GM21528 (cell line): ENCODE results near the gene UBE2E1.
"Not testable (repeated sequence)": the region's sequence is repeated elsewhere in the genome, so short reads cannot be mapped to it uniquely, and the experiment has no call there.

Experiments used
- ATAC-seq: cut with Tn5 transposase; IDR thresholded peaks from one replicate; pipeline ENCODE4 v1.9.1; 2021; ENCODE audit warnings: mild to moderate bottlenecking, moderate library complexity; ENCODE audit not compliant: unreplicated experiment, low FRiP score

Gene UBE2E1

DNA sequence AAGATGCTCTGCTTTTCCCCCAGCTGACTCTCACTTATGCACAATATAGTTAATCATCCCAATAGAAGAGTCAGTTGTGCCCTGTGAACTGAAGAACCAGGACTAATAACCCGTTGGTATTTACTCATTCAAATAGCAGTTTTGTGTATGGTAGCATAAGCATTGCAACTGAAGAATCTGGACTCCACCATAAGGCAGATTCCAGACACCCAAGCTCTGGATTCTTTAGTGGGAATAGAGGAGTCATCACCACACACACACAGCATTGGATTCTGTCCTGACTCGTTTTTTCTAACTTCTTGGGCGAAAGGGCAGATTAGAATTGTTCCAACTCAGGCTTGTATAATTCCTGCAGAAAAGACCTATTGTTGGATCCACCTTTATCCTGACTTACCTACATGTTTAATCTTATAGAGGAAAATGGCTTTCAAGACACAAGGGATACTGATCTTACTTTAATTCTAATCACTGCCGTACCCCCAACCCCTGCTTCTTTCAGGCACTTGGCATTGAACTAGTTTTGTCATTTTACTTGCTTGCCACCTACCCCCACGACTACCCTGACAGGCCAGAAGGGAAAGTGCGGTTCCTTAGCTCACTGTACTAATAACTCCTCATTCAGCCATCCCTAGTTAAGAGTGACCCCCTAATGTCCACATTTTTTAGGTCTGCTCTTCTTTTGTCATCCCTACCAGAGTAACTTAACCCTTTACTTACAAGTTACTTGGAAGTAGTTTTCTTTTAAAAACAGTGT, 68.8 kb downstream of the UBE2E1 start:
- ATAC-seq, result no peak

DNA sequence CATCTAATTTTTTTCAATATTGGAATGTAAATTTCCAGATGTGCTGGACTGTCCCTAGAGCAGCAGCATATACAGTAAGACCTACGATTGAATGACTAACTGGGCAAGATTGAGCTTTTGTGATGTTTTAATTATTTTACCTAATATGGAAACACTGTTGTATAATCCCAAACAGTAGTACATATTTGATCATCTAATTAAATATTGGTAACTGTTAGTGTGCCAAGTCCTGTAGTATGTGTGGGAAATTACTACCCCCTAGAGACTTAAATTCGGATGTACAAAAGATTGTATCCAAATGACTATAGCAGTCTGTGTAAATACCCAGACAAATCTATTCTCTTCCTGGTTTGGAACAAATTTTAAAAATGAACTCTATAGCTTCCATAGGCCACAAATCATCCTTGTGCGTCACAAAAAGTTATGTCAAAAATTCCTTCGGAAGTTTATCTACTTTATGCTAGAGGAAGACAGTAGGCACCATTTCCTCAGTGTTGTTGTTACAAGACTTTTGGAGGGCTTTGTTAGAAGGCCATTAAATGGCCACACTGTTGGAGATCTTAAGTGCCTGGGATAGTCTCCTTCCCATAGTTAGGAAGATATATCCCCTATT, 69.5 kb downstream of the UBE2E1 start:
- ATAC-seq, result no peak

DNA sequence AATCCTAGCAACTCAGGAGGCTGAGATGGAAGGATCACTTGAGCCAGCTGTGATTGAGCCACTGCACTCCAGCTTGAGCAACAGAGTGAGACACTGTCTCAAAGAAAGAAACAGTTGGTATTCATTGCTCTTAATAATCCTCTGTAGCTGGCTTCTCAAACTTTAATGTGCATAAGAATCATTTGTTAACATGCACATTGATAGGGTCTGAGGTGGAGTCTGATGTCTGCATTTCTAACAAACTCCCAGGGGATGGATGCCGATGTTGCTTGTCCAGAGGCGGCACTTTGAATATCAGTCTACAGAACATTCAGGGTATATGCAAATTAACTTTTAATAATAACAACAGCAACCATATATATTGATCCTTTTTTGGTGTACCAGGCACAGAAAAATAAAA, 71.2 kb downstream of the UBE2E1 start:
- ATAC-seq, result no peak

DNA sequence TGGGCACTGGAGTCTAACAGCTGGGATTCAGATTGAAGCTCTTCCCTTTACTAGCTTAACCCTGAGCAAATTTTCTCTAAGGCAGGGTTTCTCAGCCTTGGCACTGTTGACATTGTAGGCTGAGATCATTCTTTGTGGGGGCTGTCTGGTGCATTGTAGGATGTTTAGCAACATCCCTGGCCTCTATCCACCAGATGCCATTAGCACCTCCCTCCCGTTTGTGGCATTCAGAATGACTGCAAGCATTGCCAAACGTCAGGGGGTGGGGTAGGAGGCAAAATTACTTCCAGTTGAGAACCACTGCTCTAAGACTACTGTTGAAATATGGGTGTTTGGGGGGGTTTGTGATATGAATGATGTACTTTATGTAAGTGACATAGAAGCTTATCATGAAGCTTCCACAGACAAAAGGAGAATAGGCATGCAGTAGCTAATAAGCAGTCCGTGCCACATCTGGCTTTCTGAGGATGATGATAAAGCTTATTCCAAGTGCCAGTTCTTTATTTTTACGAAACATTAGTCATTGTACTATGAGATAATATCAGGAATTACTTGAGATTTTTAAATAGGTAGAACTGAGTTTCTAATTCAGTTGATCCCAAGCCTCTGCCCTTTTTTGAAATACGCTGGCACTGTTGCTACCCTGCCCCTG, 71.7 kb downstream of the UBE2E1 start:
- no peak for ATAC-seq

DNA sequence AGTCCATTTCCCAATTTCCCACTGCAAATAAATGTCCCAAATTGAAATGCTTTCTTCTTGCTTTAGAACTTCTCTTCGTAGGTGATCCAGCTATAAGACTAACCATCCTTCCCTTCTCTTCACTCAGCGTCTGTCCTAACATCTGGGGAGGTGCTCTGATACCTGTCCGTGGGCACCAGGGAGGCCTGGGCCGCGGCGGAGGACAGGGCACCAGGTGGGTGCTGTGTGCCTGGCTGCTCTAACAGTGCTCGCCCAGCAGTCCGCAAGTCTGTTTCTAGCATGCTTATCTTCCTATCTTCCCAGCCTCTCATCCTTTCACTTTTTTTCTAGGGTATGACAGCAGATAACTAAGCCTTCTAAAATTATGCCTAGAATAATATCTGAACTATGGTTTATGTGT, 73.7 kb downstream of the UBE2E1 start:
- no peak for ATAC-seq

DNA sequence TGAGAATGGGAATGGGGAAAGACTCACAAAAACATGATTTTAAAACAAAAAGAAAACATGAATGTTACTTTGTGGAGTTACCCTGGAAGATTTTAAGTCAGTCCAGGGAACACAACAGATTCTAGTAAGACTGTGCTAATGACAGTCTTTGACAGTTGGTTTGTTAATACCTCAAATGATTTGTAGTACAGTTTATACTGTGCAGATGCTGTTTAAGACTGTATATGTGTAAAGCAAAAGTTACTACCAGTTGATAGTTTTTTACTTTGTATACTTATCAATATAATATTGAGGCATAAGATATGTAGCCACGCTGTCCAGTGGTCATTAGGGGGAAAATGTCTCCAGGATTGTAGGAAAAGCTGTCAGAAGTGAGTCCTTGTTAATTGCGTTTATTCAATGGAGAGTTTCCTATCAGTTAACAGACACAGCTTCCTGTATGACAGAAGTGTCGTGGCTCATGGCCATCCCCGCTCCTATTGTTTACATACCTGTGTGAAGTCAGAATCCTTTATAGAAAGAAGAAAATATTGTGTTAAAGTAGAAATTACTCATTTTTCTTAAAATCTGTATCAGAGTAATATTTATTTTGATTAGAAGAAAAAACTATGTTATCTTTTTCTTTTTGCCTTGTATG, 75.1 kb downstream of the UBE2E1 start:
- no peak for ATAC-seq

DNA sequence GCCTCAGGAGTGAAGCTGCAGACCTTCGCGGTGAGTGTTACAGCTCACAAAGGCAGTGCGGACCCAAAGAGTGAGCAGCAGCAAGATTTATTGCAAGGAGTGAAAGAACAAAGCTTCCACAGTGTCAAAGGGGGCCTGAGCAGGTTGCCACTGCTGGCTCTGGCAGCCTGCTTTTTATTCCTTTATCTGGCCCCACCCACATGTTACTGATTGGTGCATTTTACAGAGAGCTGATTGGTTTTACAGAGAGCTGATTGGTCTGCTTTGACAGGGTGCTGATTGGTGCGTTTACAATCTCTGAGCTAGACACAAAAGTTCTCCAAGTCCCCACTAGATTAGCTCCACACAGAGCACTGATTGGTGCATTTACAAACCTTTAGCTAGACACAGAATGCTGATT, 76.2 kb downstream of the UBE2E1 start:
- ATAC-seq, result not testable (repeated sequence)

DNA sequence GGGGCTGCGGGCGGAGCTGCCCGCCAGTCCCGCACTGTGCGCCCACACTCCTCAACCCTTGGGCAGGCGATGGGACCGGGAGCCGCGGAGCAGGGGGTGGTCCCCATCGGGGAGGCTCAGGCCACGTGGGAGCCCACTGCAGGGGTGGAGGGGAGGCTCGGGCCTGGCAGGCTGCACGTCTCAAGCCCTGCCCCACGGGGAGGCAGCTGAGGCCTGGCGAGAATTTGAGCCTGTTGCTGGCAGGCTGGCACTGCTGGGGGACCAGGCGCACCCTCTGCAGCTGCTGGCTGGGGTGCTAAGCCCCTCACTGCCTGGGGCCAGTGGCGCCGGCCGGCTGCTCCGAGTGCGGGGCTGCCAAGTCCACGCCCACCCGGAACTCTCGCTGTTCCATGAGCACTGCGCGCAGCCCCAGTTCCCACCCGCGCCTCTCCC, 76.7 kb downstream of the UBE2E1 start:
- no peak for ATAC-seq

DNA sequence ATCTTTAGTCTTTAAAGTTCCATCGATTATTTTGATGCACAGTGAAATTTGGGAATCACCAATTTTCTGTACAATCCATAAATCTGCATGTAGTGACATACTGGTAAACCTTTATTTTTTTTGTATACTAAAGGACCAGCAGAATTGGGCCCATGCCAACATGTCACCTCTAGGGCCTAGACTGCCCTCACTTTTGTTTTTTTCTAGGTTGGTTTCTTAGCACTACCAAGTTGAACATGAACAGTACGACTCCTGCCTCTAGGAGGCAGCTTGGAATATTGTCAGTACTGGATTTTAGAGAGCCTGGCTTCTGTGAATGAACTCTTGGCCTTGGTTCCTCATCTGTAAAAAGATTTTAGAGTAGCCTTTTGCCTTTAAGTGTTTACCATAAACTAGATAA, 78.7 kb downstream of the UBE2E1 start:
- ATAC-seq, result no peak

DNA sequence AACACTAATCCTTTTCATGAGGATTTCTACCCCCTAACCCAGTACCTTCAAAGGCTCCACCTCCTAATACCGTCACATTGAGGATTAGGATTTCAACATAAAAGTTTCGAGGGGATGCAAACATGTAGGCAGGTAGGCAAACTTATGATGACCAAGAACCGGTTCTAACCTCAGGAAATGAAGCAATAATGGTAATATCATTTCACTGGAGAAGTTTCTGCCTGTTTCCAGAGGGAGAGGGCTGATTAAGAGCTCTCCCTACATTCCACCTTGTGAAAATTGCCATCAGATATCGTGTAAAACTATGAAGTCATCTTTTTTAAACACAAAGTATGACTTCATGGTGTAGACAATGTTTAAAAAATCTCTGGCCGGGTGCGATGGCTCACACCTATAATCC, 79.5 kb downstream of the UBE2E1 start:
- no peak for ATAC-seq

DNA sequence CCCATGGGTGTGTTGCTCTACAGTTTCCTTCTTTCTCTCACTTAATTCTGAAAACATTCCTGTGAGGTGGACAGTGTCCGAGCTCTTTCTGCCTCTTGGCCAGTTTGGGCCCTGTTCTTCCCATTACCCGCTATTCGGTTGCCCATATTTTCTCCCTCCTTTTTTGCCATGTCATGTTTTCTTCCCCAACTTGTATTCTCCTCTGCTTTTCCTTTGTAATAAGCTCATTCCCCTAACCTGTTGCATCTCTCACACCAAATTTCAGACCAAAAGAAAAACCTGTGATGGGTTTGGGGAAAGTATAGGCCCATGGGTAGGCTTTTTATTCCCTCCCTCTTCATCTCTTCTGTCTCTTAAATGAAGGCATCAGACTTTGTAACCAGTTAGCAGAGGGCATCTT, 80.6 kb downstream of the UBE2E1 start:
- no peak for ATAC-seq

DNA sequence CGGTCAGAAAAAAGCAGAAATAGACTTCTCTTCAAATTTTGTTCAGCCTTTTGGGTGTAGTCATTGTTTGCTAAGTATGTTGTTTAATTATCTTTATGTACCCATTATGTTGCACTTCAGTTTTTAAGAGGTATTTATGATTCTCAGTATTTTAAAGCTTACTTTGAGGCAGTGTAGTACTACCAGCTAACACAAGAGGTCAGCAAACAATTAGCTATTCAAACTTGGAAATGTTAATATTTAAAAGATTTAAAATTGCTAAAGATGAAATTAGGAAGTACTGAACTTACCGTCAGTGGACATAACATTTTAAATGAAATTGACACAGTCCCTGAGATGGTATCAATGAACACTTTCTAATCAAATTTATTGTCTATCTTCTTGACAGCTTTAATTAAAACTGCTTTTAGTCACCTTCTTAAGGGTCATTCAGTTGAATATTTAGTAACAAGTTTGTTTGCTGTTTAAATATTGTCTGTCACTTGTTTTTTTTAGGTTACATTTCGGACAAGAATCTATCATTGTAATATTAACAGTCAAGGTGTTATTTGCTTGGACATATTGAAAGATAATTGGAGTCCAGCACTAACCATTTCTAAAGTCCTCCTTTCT, 83.0 kb downstream of the UBE2E1 start:
- ATAC-seq, result no peak

DNA sequence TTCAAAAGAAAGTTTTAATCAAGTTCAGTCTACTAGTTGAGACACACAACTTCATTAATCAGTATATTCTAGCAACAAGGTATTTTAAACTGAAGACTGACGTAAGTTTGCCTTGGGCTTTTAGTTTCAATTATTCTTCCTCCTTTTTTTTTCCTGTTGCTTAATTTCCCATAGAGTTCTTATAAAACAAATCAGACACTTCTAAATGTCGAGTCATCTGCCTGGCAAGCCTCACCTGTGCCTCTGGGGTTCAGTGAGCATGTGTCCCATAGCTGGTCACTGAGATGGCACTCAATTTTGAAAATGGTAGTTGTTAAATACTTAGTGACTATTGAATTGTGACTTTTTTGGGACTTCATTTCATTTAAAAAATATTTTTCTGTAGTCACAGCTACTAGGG, 83.6 kb downstream of the UBE2E1 start:
- ATAC-seq, result no peak

DNA sequence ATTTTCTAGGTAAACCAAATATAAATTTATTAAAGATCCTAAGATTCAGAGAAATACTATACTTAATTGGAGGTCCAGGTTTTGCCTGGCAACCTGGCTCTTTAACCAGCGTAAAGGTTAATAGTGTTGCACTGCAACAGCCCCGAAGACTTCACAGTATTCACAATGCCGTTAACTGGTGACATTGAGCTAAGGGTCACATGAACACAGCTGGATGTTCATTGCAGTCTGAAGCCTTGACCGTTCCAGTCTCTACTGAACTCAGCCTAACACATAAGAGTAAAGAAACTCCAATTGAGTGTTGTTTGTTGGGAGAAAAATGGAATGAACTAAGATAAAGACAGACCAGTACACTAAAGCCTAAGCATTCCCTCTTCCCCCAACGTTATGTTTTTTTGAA, 84.2 kb downstream of the UBE2E1 start:
- ATAC-seq, result no peak

DNA sequence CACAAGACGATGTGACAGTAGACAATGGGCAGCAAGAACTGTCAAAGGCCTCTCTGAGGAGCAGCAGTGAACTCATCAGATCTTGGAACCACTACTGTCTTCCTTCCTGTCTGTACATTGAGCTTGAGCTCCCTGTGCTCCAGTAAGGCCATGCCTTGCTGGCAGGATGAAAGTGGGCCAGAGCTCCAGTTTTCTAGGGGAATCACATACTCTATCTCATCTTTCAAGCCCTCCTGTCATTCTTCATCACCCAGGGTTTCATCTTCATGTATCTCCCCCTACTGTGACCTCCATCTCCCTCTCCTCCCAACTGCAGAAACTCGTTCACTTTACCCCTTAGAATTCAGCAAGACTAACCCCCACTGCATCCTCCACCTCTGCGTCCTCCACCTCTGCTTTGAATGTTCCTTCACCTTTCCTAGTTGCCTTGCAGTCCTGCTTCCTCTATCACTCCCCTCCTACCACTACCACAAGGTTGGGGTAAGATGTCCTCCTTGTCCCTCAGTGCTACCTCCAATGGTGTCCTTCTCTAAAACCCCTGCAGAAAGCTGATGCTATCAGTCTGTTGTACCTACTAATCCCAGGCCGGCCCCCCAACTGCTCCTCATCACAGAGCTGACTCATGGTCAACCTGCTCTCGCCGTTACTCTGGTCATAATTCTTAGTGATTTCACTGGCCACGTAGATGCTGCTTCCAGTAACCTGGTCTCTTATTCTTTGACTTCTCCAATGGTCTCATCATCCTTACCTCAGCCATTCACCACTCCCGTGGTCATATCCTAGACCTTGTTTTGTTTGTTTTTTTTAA, 88.7 kb downstream of the UBE2E1 start:
- ATAC-seq, result no peak

DNA sequence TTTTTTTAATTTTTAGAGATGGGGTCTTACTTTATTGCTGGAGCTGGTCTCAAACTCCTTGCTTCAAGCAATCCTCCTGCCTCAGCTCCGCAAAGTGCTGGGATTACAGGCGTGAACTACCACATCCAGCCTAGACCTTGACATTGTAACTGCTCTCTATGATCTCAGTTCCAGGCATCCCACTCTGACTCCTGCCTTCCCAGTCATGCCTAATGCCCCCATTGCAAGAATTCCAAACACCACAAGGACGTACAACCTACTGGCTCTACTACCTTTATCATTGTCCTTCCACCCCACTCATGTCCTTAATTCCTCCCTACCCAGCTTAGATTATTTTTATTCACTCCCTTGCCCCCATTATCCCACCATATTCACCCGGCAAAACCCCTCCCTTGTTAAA, 89.4 kb downstream of the UBE2E1 start:
- no peak for ATAC-seq

DNA sequence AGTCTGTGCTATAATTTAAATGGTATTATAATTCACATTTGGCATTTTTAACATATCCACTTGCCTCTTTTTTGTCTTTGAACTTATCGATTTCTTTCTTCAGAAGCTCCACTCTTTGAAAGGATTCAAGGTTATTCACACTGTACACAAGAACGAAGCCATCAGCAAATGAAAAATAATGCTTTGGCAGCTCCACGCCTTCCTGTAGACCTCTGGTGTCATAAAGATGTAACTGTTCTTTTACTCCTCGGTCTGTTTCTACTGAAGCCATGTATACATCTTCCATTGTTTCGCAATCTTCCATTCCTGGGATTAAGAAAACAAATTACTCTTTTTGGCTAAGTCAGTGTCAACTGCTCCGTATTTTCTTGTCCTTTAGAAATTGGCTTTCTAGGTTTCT, 95.0 kb downstream of the UBE2E1 start:
- no peak for ATAC-seq

DNA sequence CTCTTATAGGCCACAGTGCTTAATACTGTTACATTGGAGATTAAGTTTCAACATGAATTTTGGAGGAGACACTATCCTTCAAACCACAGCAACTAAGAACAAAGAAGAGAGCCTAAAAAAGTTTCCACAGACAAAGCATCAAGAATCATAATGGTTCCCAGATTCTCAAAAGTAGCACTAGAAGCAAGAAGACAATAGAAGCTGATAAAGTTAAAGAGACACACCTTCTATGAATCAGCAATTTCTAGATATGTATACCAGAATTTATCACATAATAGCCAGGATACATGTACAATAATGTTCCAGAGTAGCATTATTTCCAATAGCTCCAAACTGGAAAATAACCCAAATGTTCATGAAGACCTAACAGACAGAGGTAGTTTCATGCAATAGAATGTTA, 98.8 kb downstream of the UBE2E1 start:
- ATAC-seq, result no peak

DNA sequence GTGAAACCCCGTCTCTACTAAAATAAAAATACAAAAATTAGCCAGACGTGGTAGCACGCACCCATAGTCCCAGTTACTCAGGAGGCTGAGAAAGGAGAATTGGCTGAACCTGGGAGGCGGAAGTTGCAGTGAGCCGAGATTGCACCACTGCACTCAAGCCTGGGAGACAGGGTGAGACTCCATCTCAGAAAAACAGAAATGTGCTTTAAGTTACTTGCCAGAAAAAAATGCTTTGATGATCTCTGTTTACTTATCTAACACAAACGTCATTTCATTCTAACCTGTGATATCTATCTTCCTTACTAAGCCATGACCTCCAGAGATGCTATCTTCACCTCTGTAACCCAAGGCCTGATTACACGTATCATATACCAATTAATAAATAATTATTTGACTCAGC, 103.6 kb downstream of the UBE2E1 start:
- ATAC-seq, result no peak

DNA sequence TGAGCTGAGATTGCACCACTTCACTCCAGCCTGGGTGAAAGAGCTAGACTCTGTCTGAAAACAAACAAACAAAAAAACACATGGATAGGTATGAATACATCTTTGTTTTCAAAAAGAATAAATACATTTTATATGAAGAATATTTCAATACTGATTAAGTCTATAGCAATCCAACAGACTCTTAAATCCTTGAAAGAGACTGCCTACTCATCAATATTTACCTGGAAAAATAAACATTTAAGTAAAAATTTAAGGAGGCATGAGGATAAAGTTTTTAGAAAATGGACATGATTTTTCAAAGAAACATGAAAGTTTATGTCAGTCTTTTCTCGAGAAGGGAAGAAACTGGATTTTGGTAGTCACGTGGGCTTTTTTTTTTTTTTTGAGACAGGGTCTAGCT, 105.6 kb downstream of the UBE2E1 start:
- no peak for ATAC-seq
